Uterus (tissue), 4 donors: Measurements from ENCODE around the gene PRR35. TPM values are rescaled to one million over a fixed set of nuclear protein-coding genes. Genes with fewer than 3 reads are reported as not detected.

Experiments
- DNase-seq, 2 donors: peaks; one replicate each; pipeline ENCODE4 v3.0.0-alpha.2; 2019 to 2020
- H3K27ac ChIP-seq, 2 donors: fragments of 200-600 bp; sonication (generic); 1 replicate in 1 of 2; 2 replicates in 1 of 2; pipeline ENCODE4 v1.5.1; 2016 to 2018
- H3K27me3 ChIP-seq, 2 donors: fragments of 200-600 bp; sonication (generic); one replicate each; pipeline ENCODE4 v1.5.1; 2018 to 2019; ENCODE audit warnings: control low read depth in 1 of 2
- H3K36me3 ChIP-seq, 2 donors: fragments of 200-600 bp; sonication (generic); one replicate each; pipeline ENCODE4 v1.5.1; 2019; ENCODE audit warnings: control low read depth in 1 of 2
- H3K4me1 ChIP-seq, 2 donors: fragments of 200-600 bp; sonication (generic); one replicate each; pipeline ENCODE4 v1.5.1; 2018 to 2019; ENCODE audit warnings: control low read depth in 1 of 2
- H3K4me3 ChIP-seq, 2 donors: fragments of 200-600 bp; sonication (generic); 1 replicate in 1 of 2; 2 replicates in 1 of 2; pipeline ENCODE4 v1.5.1; 2018 to 2019; ENCODE audit warnings: mild to moderate bottlenecking in 1 of 2
- H3K9me3 ChIP-seq, 2 donors: fragments of 200-600 bp; sonication (generic); one replicate each; pipeline ENCODE4 v1.5.1; 2019; ENCODE audit warnings: control low read depth in 1 of 2
- CTCF ChIP-seq, 4 experiments: fragments of 200-600 bp in 2 of 4; fragments of 450-650 bp in 2 of 4; sonication (generic) in 2 of 4; IDR thresholded peaks; one replicate each; pipeline ENCODE4 v1.5.1; 2016 to 2019; ENCODE audit warnings: antibody characterized with exemption in 4 of 4, mild to moderate bottlenecking in 2 of 4, moderate library complexity in 1 of 4
- POLR2A ChIP-seq, 2 donors: fragments of 450-650 bp; IDR thresholded peaks; one replicate each; pipeline ENCODE4 v1.6.1; 2016; ENCODE audit warnings: antibody characterized with exemption in 2 of 2, mild to moderate bottlenecking in 1 of 2, moderate library complexity in 1 of 2
- intact Hi-C: fragments of 100-400 bp; cut with DNase I; formaldehyde crosslinking; loops from one replicate; pipeline ENCODE4 v1.15.1; 2023; ENCODE audit warnings: low total_unique reads
- total RNA-seq, 4 donors: library from RNA; depleted of rRNA in 3 of 4; stranded (reverse); fragments of >200 nt in 3 of 4; gene quantifications; one replicate each; pipeline versions ENCODE4 v1.1.0 to v1.2.4, GENCODE V29; 2014 to 2023
- donor health status: DM: yes; HTN: yes; CAD: no.

PRR35 gene
- total RNA-seq, 4 donors from 2014 or later, result not detected

DNA sequence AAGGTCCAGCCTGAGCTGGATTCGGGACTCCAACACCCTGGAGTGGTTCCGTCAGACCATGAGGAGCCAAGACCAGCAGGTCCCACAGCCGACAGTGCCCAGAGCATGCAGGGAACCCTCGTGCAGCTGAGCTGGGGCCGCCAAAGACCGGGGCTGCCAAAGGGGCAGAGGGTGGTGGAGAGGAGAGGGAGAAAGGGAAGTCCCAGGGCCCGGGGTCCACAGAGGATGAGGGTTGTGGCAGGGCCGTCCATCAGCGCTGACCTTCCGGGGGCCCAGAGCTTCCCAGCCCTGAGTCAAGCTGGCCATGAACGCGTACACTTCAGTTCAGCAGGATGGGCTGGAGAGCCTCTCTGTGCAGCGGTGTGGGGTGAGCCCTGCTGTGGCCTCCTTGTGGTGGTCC lies 39.3 kb upstream of the PRR35 start:
- Histone ChIP-seq H3K4me1 (peaks cover 2 to 4% of the 10 kb centered on the region in 2 donors), H3K9me3 (no peaks in the 10 kb centered on the region), H3K36me3 (no peaks in the 10 kb centered on the region), H3K4me3 (no peak overlapping the region), H3K27ac (no peak overlapping the region), H3K27me3 (no peaks in the 10 kb centered on the region)
- no peak for DNase-seq
- no peak for TF ChIP-seq POLR2A (IDR thresholded peaks at IDR 0.05)
- TF ChIP-seq CTCF (IDR thresholded peaks at IDR 0.05), result no peak
- intact Hi-C loops, result no loop called here

- intact Hi-C loops, result no loop called here
- H3K4me3 ChIP-seq, result no peak overlapping the region
- TF ChIP-seq POLR2A (IDR thresholded peaks at IDR 0.05), result no peak
- TF ChIP-seq CTCF (IDR thresholded peaks at IDR 0.05), result no peak
- no peak for DNase-seq
- H3K36me3 ChIP-seq, result no peaks in the 10 kb centered on the region
- no peak overlapping the region for H3K27ac ChIP-seq
- peaks cover 3 to 12% of the 10 kb centered on the region in 2 donors for H3K4me1 ChIP-seq
- no peaks in the 10 kb centered on the region for H3K27me3 ChIP-seq
- no peaks in the 10 kb centered on the region for H3K9me3 ChIP-seq
Measured at GRCh38 chr16:521381-522210, 38.6 kb upstream of the PRR35 start.

GRCh38 chr16:522320-523096 lies 37.7 kb upstream of the PRR35 start:
- H3K9me3 ChIP-seq, result no peaks in the 10 kb centered on the region
- H3K27ac ChIP-seq, result no peak overlapping the region
- intact Hi-C loops, result no loop called here
- TF ChIP-seq CTCF (IDR thresholded peaks at IDR 0.05), result no peak
- TF ChIP-seq POLR2A (IDR thresholded peaks at IDR 0.05), result no peak
- H3K27me3 ChIP-seq, result no peaks in the 10 kb centered on the region
- H3K36me3 ChIP-seq, result no peaks in the 10 kb centered on the region
- DNase-seq, result no peak
- H3K4me1 ChIP-seq, result peaks cover 3 to 13% of the 10 kb centered on the region in 2 donors
- no peak overlapping the region for H3K4me3 ChIP-seq

GRCh38 chr16:523097-523741 lies 37.0 kb upstream of the PRR35 start:
- DNase-seq, result no peak
- H3K36me3 ChIP-seq, result no peaks in the 10 kb centered on the region
- H3K9me3 ChIP-seq, result no peaks in the 10 kb centered on the region
- no peaks in the 10 kb centered on the region for H3K27me3 ChIP-seq
- intact Hi-C loops, result no loop called here
- no peak overlapping the region for H3K4me3 ChIP-seq
- H3K4me1 ChIP-seq, result peaks cover 3 to 13% of the 10 kb centered on the region in 2 donors
- no peak for TF ChIP-seq CTCF (IDR thresholded peaks at IDR 0.05)
- TF ChIP-seq POLR2A (IDR thresholded peaks at IDR 0.05), result no peak
- no peak overlapping the region for H3K27ac ChIP-seq
